Activated CD4-positive, alpha-beta memory T cell treated with anti-CD3 and anti-CD28 coated beads for 36 hours (primary cell): ENCODE data around the gene CACNA2D4. TPM values are rescaled to one million over a fixed set of nuclear protein-coding genes. Genes with fewer than 3 reads are reported as not detected.

ENCODE experiments used
- CTCF ChIA-PET: fragments of 350-600 bp; sonication (Branson Sonifier 250); formaldehyde crosslinking; loops from one replicate; lab custom pipeline; 2021; ENCODE audit warnings: antibody characterized with exemption, inconsistent platforms; lab: Charles Lee
- POLR2A ChIA-PET: fragments of 350-600 bp; sonication (Branson Sonifier 250); formaldehyde crosslinking; loops from one replicate; lab custom pipeline; 2021; ENCODE audit warnings: antibody characterized with exemption; lab: Charles Lee
- DNase-seq: peaks from one replicate; pipeline ENCODE4 v3.0.0-alpha.2; 2020
- H3K27ac Mint-ChIP-seq: one replicate; pipeline ENCODE4 v1.8.0; 2021; ENCODE audit warnings: mixed read lengths
- H3K27me3 Mint-ChIP-seq: one replicate; pipeline ENCODE4 v1.8.0; 2021; ENCODE audit warnings: mixed read lengths
- H3K36me3 Mint-ChIP-seq: one replicate; pipeline ENCODE4 v1.8.0; 2021; ENCODE audit warnings: mixed read lengths
- H3K4me1 Mint-ChIP-seq: one replicate; pipeline ENCODE4 v1.8.0; 2021; ENCODE audit warnings: low read depth, mixed read lengths
- H3K4me3 Mint-ChIP-seq: one replicate; pipeline ENCODE4 v1.8.0; 2021; ENCODE audit warnings: mild to moderate bottlenecking, mixed read lengths
- H3K9me3 Mint-ChIP-seq: one replicate; pipeline ENCODE4 v1.8.0; 2021; ENCODE audit warnings: mixed read lengths
- intact Hi-C: fragments of 100-400 bp; cut with micrococcal nuclease; formaldehyde crosslinking; loops from one replicate; pipeline ENCODE4 v1.15.1; 2023
- total RNA-seq, 2 experiments: library from RNA; stranded (reverse); gene quantifications; one replicate each; pipeline ENCODE4 v1.2.3, GENCODE V29; 2021

The CACNA2D4 gene
- total RNA-seq, 2 experiments from 2014 or later, result 11.7 to 13.3 TPM

DNA sequence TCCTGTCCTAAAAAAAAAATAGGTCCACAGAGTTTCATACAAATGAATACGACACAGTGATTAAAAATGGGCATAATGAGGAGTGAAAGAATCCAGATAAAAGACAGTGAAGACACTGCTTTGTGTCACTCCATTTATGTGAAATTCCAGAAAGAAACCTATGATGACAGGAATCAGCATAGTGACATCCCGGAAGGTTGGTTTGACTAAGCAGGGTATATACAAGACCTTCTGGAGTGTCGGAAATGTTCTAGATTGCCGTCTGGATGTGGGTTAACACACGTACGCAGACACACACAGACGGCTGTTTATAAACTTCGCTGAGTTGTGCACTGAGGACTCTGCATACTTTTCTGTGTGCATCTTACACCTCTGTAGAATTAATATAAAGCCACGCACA is 13.2 kb upstream of the CACNA2D4 start:
- Mint-ChIP-seq H3K4me3 (no peak overlapping the region), H3K27me3 (no peaks in the 10 kb centered on the region), H3K4me1 (no peaks in the 10 kb centered on the region), H3K27ac (no peak overlapping the region), H3K36me3 (no peaks in the 10 kb centered on the region), H3K9me3 (no peaks in the 10 kb centered on the region)
- intact Hi-C loops, result no loop called here
- CTCF ChIA-PET, result no interaction called here
- no peak for DNase-seq
- POLR2A ChIA-PET, result no interaction called here

- Mint-ChIP-seq H3K4me3 (no peak overlapping the region), H3K9me3 (no peaks in the 10 kb centered on the region), H3K27me3 (no peaks in the 10 kb centered on the region), H3K4me1 (no peaks in the 10 kb centered on the region), H3K36me3 (no peaks in the 10 kb centered on the region), H3K27ac (no peak overlapping the region)
- no peak for DNase-seq
- intact Hi-C loops, result no loop called here
- CTCF ChIA-PET, result interaction anchor here (1.3 kb wide), 1 partner anchor 9 kb away, joined by 4 read pairs; no protein-coding TSS in a partner anchor
- POLR2A ChIA-PET, result no interaction called here
Observed at GRCh38 chr12:1930803-1931597, 12.5 kb upstream of the CACNA2D4 start.

GRCh38 chr12:1929985-1930802 is 11.7 kb upstream of the CACNA2D4 start:
- H3K27ac Mint-ChIP-seq, result no peak overlapping the region
- H3K4me3 Mint-ChIP-seq, result no peak overlapping the region
- ChIA-PET POLR2A (no interaction called here), CTCF (interaction anchor here (1.3 kb wide), 1 partner anchor 10 kb away, joined by 4 read pairs; no protein-coding TSS in a partner anchor)
- H3K36me3 Mint-ChIP-seq, result no peaks in the 10 kb centered on the region
- no peak for DNase-seq
- intact Hi-C loops, result no loop called here
- peaks cover under 1% of the 10 kb centered on the region for H3K4me1 Mint-ChIP-seq
- no peaks in the 10 kb centered on the region for H3K9me3 Mint-ChIP-seq
- no peaks in the 10 kb centered on the region for H3K27me3 Mint-ChIP-seq

GRCh38 chr12:1929241-1929984 is 11.0 kb upstream of the CACNA2D4 start:
- no peak overlapping the region for H3K27ac Mint-ChIP-seq
- no peaks in the 10 kb centered on the region for H3K27me3 Mint-ChIP-seq
- H3K4me3 Mint-ChIP-seq, result no peak overlapping the region
- H3K36me3 Mint-ChIP-seq, result no peaks in the 10 kb centered on the region
- intact Hi-C loops, result no loop called here
- CTCF ChIA-PET, result no interaction called here
- no peak for DNase-seq
- POLR2A ChIA-PET, result no interaction called here
- H3K9me3 Mint-ChIP-seq, result no peaks in the 10 kb centered on the region
- H3K4me1 Mint-ChIP-seq, result peaks cover 8% of the 10 kb centered on the region

- no peaks in the 10 kb centered on the region for H3K9me3 Mint-ChIP-seq
- no peak overlapping the region for H3K4me3 Mint-ChIP-seq
- H3K36me3 Mint-ChIP-seq, result no peaks in the 10 kb centered on the region
- no peak overlapping the region for H3K27ac Mint-ChIP-seq
- CTCF ChIA-PET, result no interaction called here
- intact Hi-C loops, result no loop called here
- peaks cover under 1% of the 10 kb centered on the region for H3K27me3 Mint-ChIP-seq
- peaks cover 10% of the 10 kb centered on the region for H3K4me1 Mint-ChIP-seq
- POLR2A ChIA-PET, result no interaction called here
- DNase-seq, result no peak
Observed at GRCh38 chr12:1928439-1929121, 10.1 kb upstream of the CACNA2D4 start.

DNA sequence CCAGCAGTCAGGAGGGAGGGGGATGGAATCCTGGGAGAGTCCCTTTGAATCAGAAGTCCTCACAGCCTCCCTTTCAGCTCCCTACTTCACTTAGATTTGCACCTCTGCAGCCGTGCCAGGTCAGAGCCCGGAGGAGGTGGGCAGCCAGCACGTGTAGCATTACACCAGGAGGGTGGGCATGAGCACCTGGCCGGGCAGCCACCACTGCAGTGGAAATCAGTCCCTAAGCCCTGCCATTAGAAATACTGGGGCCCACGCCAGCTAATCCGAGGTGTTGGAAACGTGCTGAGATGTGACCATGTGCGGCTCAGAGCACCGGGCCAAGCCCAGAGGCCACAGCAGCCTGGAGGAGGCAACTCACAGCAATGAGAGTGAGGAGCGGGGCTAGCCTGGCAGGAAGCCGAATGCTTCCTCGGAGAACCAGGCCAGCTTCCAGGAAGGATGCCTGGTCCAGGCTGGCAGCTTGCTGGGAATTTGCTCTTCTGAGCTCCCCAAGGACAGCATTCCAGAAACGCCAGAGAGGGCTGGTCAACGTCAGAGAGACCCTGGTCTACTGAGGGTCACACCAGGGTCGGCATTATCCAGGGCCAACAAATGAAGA is 9.4 kb upstream of the CACNA2D4 start:
- no peak overlapping the region for H3K4me3 Mint-ChIP-seq
- no peak for DNase-seq
- ChIA-PET CTCF (interaction anchor here (1.0 to 1.6 kb wide), 2 partner anchors 12 to 132 kb away, joined by 3 to 5 read pairs; no protein-coding TSS in a partner anchor), POLR2A (no interaction called here)
- H3K4me1 Mint-ChIP-seq, result peaks cover 10% of the 10 kb centered on the region
- H3K27ac Mint-ChIP-seq, result no peak overlapping the region
- intact Hi-C loops, result no loop called here
- H3K27me3 Mint-ChIP-seq, result peaks cover 5% of the 10 kb centered on the region
- H3K9me3 Mint-ChIP-seq, result no peaks in the 10 kb centered on the region
- H3K36me3 Mint-ChIP-seq, result no peaks in the 10 kb centered on the region

DNA sequence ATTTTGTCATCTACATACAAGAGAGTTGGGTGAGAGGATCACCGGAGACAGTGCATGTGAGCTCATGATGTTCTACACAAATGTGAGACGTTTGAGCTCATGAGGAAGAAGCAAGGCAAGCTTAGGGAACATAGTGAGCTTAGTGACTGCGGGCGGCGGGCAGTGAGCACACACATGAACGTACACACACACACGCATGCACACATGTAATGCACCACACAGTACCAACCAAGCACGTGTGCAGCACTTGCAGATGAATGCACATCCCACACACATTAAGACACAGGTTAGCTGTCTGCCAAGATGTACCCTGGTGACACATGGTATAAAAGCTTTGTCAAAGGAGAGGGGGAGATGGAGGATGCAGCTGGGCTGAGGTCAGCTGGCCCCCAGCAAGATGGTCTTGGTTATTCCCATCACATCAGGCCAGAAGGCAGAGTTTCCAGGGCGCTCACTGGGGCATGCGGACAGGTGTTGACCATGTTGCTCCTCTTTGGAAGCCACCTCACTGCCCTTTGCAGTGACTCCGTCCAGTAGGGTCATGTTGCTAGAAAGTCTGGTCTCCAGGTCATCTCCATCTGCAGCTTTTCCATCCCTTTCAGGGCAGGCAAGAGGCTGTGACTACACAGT is 8.7 kb upstream of the CACNA2D4 start:
- POLR2A ChIA-PET, result no interaction called here
- no peaks in the 10 kb centered on the region for H3K9me3 Mint-ChIP-seq
- peaks cover 5% of the 10 kb centered on the region for H3K27me3 Mint-ChIP-seq
- intact Hi-C loops, result no loop called here
- CTCF ChIA-PET, result interaction anchor here (1.0 to 1.7 kb wide), 4 partner anchors 12 to 136 kb away, joined by 3 to 5 read pairs (median 4); no protein-coding TSS in a partner anchor
- H3K4me3 Mint-ChIP-seq, result no peak overlapping the region
- H3K36me3 Mint-ChIP-seq, result no peaks in the 10 kb centered on the region
- DNase-seq, result no peak
- no peak overlapping the region for H3K27ac Mint-ChIP-seq
- H3K4me1 Mint-ChIP-seq, result peaks cover 10% of the 10 kb centered on the region

DNA sequence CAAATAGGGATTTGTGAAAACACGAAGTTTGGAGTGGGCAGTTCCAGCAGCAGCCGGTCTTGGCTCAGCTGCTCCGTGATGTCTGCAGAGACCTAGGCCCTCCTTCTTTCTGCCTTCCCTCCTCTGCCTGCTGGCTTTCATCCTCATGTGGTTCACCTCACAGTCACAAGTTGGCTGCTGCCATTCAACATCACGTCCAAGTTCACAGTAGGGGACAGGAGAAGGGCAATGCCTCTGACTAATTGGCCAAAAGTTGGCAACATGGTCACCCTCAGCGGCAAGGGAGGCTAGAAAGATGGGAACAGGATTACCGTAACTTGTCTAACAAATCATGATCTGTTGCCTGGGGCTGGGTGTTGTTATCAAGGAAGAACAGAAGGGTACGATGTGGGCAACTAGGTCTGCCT is 7.8 kb upstream of the CACNA2D4 start:
- no peaks in the 10 kb centered on the region for H3K9me3 Mint-ChIP-seq
- intact Hi-C loops, result no loop called here
- H3K36me3 Mint-ChIP-seq, result no peaks in the 10 kb centered on the region
- POLR2A ChIA-PET, result no interaction called here
- CTCF ChIA-PET, result interaction anchor here (1.5 to 1.7 kb wide), 2 partner anchors 14 to 135 kb away, joined by 4 read pairs; no protein-coding TSS in a partner anchor
- H3K4me1 Mint-ChIP-seq, result peaks cover 10% of the 10 kb centered on the region
- H3K27ac Mint-ChIP-seq, result no peak overlapping the region
- H3K4me3 Mint-ChIP-seq, result no peak overlapping the region
- no peak for DNase-seq
- peaks cover 5% of the 10 kb centered on the region for H3K27me3 Mint-ChIP-seq

- intact Hi-C loops, result no loop called here
- peaks cover 10% of the 10 kb centered on the region for H3K4me1 Mint-ChIP-seq
- H3K9me3 Mint-ChIP-seq, result no peaks in the 10 kb centered on the region
- H3K27me3 Mint-ChIP-seq, result peaks cover 7% of the 10 kb centered on the region
- POLR2A ChIA-PET, result no interaction called here
- H3K36me3 Mint-ChIP-seq, result no peaks in the 10 kb centered on the region
- no peak overlapping the region for H3K4me3 Mint-ChIP-seq
- no peak overlapping the region for H3K27ac Mint-ChIP-seq
- CTCF ChIA-PET, result interaction anchor here (1.5 to 1.7 kb wide), 2 partner anchors 14 to 135 kb away, joined by 4 read pairs; no protein-coding TSS in a partner anchor
- DNase-seq, result no peak
Observed at GRCh38 chr12:1925684-1926006, 7.2 kb upstream of the CACNA2D4 start.

DNA sequence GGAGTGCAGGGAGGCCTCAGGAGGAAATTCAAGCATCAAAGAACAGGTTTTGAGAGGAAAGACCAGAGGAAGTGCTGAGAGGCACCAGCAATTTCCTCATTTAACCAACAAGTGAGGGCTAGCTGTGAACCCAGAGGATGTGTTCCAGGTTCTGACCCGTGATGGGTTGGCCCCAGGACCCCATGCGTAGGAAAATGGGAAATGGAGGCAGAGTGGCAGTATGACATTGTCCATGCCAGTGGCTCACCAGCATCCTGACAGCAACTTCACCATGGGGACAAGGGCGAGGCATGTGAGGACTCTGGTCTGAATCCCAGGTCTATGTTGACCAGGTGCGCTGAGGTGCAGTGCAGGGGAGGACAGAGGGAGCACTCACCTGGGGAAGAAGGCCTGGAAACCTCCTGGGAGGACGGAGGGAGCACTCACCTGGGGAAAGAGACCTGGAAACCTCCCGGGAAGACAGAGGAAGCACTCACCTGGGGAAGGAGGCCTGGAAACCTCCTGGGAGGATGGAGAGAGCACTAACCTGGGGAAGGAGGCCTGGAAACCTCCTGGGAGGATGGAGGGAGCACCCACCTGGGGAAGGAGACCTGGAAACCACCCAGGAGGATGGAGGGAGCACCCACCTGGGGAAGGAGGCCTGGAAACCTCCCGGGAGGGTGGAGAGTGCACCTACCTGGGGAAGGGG is 6.7 kb upstream of the CACNA2D4 start:
- H3K36me3 Mint-ChIP-seq, result no peaks in the 10 kb centered on the region

More for the DNA sequence above, 6.7 kb upstream of the CACNA2D4 start:
- ChIA-PET CTCF (interaction anchor here (1.5 to 1.7 kb wide), 2 partner anchors 15 to 134 kb away, joined by 4 read pairs; no protein-coding TSS in a partner anchor), POLR2A (no interaction called here)
- Mint-ChIP-seq H3K9me3 (no peaks in the 10 kb centered on the region), H3K27me3 (peaks cover 7% of the 10 kb centered on the region), H3K4me1 (peaks cover 10% of the 10 kb centered on the region), H3K27ac (no peak overlapping the region), H3K4me3 (no peak overlapping the region)
- DNase-seq, result no peak
- intact Hi-C loops, result no loop called here
